AG04450 (cell line): Measurements from ENCODE around the gene PSEN2. TPM values are rescaled to one million over a fixed set of nuclear protein-coding genes. Genes with fewer than 3 reads are reported as not detected.
"Not testable (repeated sequence)": the region's sequence is repeated elsewhere in the genome, so short reads cannot be mapped to it uniquely, and the experiment has no call there.

Experiments
- CTCF ChIA-PET: fragments of 300-600, 350-600 bp; formaldehyde crosslinking; extraction: SDS; loops from one replicate; lab custom pipeline; 2022; ENCODE audit warnings: antibody characterized with exemption, inconsistent platforms; lab: Charles Lee
- POLR2A ChIA-PET: fragments of 350-600 bp; formaldehyde crosslinking; extraction: SDS; loops from one replicate; lab custom pipeline; 2021; ENCODE audit warnings: antibody characterized with exemption, inconsistent platforms; lab: Yijun Ruan, JAX
- DNase-seq: peaks from one replicate; pipeline ENCODE4 v3.0.0-alpha.2; 2011; ENCODE audit warnings: low read depth, low spot score
- H3K27ac ChIP-seq: one replicate; pipeline ENCODE4 v1.5.1; 2012; ENCODE audit warnings: low read depth, low read length, control low read depth
- H3K27me3 ChIP-seq: one replicate; pipeline ENCODE4 v1.6.0; 2012; ENCODE audit warnings: low read length; ENCODE audit not compliant: control insufficient read depth, insufficient read depth
- H3K4me3 ChIP-seq: 2 replicates; pipeline ENCODE4 v1.5.1; 2011; ENCODE audit warnings: mild to moderate bottlenecking, low read depth, low read length, control low read depth
- H3K9me3 ChIP-seq: 2 replicates; pipeline ENCODE4 v1.5.1; 2012; ENCODE audit warnings: low read length; ENCODE audit not compliant: control insufficient read depth, insufficient read depth
- CTCF ChIP-seq: IDR thresholded peaks from 2 replicates; pipeline ENCODE4 v1.5.1; 2011; ENCODE audit warnings: low read depth, low read length, control low read depth, inconsistent platforms
- polyA plus RNA-seq: library from polyadenylated mRNA; depleted of rRNA; stranded (reverse); fragments of >200 nt; gene quantifications from 2 replicates; pipeline ENCODE4 v1.2.3, GENCODE V29; 2011

The PSEN2 gene
- polyA plus RNA-seq, 1 experiment, result 12.1 TPM

- ChIA-PET CTCF (no interaction called here), POLR2A (no interaction called here)
- no peak for DNase-seq
- TF ChIP-seq CTCF, result no peak
- no peak overlapping the region for H3K4me3 ChIP-seq
- no peak overlapping the region for H3K27ac ChIP-seq
- no peaks in the 10 kb centered on the region for H3K9me3 ChIP-seq
- no peaks in the 10 kb centered on the region for H3K27me3 ChIP-seq
These were observed 46.1 kb downstream of the PSEN2 start for GRCh38 chr1:226916497-226916896.

GRCh38 chr1:226919587-226919986 lies 49.2 kb downstream of the PSEN2 start:
- no peak for DNase-seq
- Histone ChIP-seq H3K9me3 (no peaks in the 10 kb centered on the region), H3K27ac (no peak overlapping the region), H3K4me3 (no peak overlapping the region), H3K27me3 (no peaks in the 10 kb centered on the region)
- ChIA-PET CTCF (no interaction called here), POLR2A (no interaction called here)
- TF ChIP-seq CTCF, result no peak

GRCh38 chr1:226919995-226920394 lies 49.6 kb downstream of the PSEN2 start:
- ChIA-PET CTCF (no interaction called here), POLR2A (no interaction called here)
- no peak for TF ChIP-seq CTCF
- no peaks in the 10 kb centered on the region for H3K27me3 ChIP-seq
- H3K4me3 ChIP-seq, result no peak overlapping the region
- no peak overlapping the region for H3K27ac ChIP-seq
- DNase-seq, result no peak
- no peaks in the 10 kb centered on the region for H3K9me3 ChIP-seq

GRCh38 chr1:226920446-226920894 lies 50.1 kb downstream of the PSEN2 start:
- Histone ChIP-seq H3K27ac (no peak overlapping the region), H3K9me3 (no peaks in the 10 kb centered on the region), H3K4me3 (no peak overlapping the region), H3K27me3 (no peaks in the 10 kb centered on the region)
- POLR2A ChIA-PET, result no interaction called here
- CTCF ChIA-PET, result no interaction called here
- no peak for TF ChIP-seq CTCF
- no peak for DNase-seq

- ChIA-PET POLR2A (no interaction called here), CTCF (interaction anchor here (1.0 kb wide), 1 partner anchor 18 kb away, joined by 3 read pairs; no protein-coding TSS in a partner anchor)
- TF ChIP-seq CTCF, result no peak
- H3K27me3 ChIP-seq, result no peaks in the 10 kb centered on the region
- no peaks in the 10 kb centered on the region for H3K9me3 ChIP-seq
- no peak overlapping the region for H3K4me3 ChIP-seq
- no peak for DNase-seq
- H3K27ac ChIP-seq, result no peak overlapping the region
These were observed 51.1 kb downstream of the PSEN2 start for GRCh38 chr1:226921504-226921903.

GRCh38 chr1:226929260-226930111 lies 59.1 kb downstream of the PSEN2 start:
- CTCF ChIA-PET, H3K4me3 ChIP-seq, DNase-seq, H3K27me3 ChIP-seq, POLR2A ChIA-PET, H3K9me3 ChIP-seq, H3K27ac ChIP-seq: not testable (repeated sequence)
